ENCODE results near the gene DCD.

GRCh38 chr12:54612225-54612750, 35.9 kb downstream of the DCD start:
- TF ChIP-seq CTCF (IDR thresholded peaks at IDR 0.05; ENCODE audit: borderline replicate concordance, extremely low read depth, low read length, poor library complexity, severe bottlenecking) (no peak), EZH2 (IDR thresholded peaks at IDR 0.05; ENCODE audit: borderline replicate concordance, low read depth, low read length, severe bottlenecking) (no peak)
